ENCODE results near the gene SETSIP.
"Not testable (repeated sequence)": the region's sequence is repeated elsewhere in the genome, so short reads cannot be mapped to it uniquely, and the experiment has no call there.

SETSIP gene

GRCh38 chr1:92075311-92075710 is at the start of gene SETSIP:
Gene SETSIP (minus strand): TSS chr1:92075411. CDS start chr1:92075411, 0 bp downstream.
- DNase-seq (ENCODE audit: low spot score) = no peak

- DNase-seq (ENCODE audit: low spot score) = no peak
Observed at GRCh38 chr1:92123868-92124267, 48.7 kb upstream of the SETSIP start.

GRCh38 chr1:92118826-92119225 is 43.6 kb upstream of the SETSIP start:
- DNase-seq (ENCODE audit: low spot score) = no peak

- no peak for DNase-seq (ENCODE audit: low spot score)
Observed at GRCh38 chr1:92117526-92117925, 42.3 kb upstream of the SETSIP start.

- DNase-seq (ENCODE audit: low spot score) = no peak
Observed at GRCh38 chr1:92108631-92109030, 33.4 kb upstream of the SETSIP start.

GRCh38 chr1:92105546-92106081 is 30.4 kb upstream of the SETSIP start:
- DNase-seq (ENCODE audit: low spot score) = no peak

- DNase-seq (ENCODE audit: low spot score) = no peak
Observed at GRCh38 chr1:92096317-92096716, 21.1 kb upstream of the SETSIP start.

- DNase-seq (ENCODE audit: low spot score) = no peak
Observed at GRCh38 chr1:92095874-92096273, 20.7 kb upstream of the SETSIP start.

- DNase-seq (ENCODE audit: low spot score) = no peak
Observed at GRCh38 chr1:92094595-92094994, 19.4 kb upstream of the SETSIP start.

GRCh38 chr1:92094090-92094489 is 18.9 kb upstream of the SETSIP start:
- no peak for DNase-seq (ENCODE audit: low spot score)

GRCh38 chr1:92091625-92092024 is 16.4 kb upstream of the SETSIP start:
- DNase-seq (ENCODE audit: low spot score) = no peak

GRCh38 chr1:92087542-92087941 is 12.3 kb upstream of the SETSIP start:
- DNase-seq (ENCODE audit: low spot score) = no peak

- no peak for DNase-seq (ENCODE audit: low spot score)
Observed at GRCh38 chr1:92085727-92086126, 10.5 kb upstream of the SETSIP start.

GRCh38 chr1:92084651-92085050 is 9.4 kb upstream of the SETSIP start:
- DNase-seq (ENCODE audit: low spot score) = no peak

- DNase-seq (ENCODE audit: low spot score) = no peak
Observed at GRCh38 chr1:92081031-92081430, 5.8 kb upstream of the SETSIP start.

GRCh38 chr1:92080128-92080985 is 5.1 kb upstream of the SETSIP start, which contains the start of gene BTBD8:
Gene BTBD8 (plus strand): TSS chr1:92080345. CDS start chr1:92080572, 227 bp downstream.
- peak; percentile 83 for DNase-seq (ENCODE audit: low spot score)

- DNase-seq (ENCODE audit: low spot score) = no peak
Observed at GRCh38 chr1:92079441-92079840, 4.2 kb upstream of the SETSIP start.

- not testable (repeated sequence) for DNase-seq (ENCODE audit: low spot score)
Observed at GRCh38 chr1:92078077-92078476, 2.9 kb upstream of the SETSIP start.

- DNase-seq (ENCODE audit: low spot score) = no peak
Observed at GRCh38 chr1:92076363-92076762, 1.2 kb upstream of the SETSIP start.

- DNase-seq (ENCODE audit: low spot score) = not testable (repeated sequence)
Observed at GRCh38 chr1:92074446-92074845, 765 bp downstream of the SETSIP start.

- DNase-seq (ENCODE audit: low spot score) = no peak
Observed at GRCh38 chr1:92070892-92071291, 4.3 kb downstream of the SETSIP start.

GRCh38 chr1:92066321-92066720 is 8.9 kb downstream of the SETSIP start:
- DNase-seq (ENCODE audit: low spot score) = no peak

GRCh38 chr1:92065042-92065441 is 10.2 kb downstream of the SETSIP start:
- no peak for DNase-seq (ENCODE audit: low spot score)

GRCh38 chr1:92051948-92052347 is 23.3 kb downstream of the SETSIP start:
- DNase-seq (ENCODE audit: low spot score) = no peak

Measured in hepatic stellate cell (primary cell).